Thyroid gland (tissue), 4 donors: ENCODE data around the gene ORM1. TPM values are rescaled to one million over a fixed set of nuclear protein-coding genes. Genes with fewer than 3 reads are reported as not detected.

Experiments
- DNase-seq, 2 donors: peaks; one replicate each; pipeline ENCODE4 v3.0.0-alpha.2; 2019
- H3K27ac ChIP-seq, 3 donors: fragments of 200-600 bp; sonication (generic); 1 replicate in 2 of 3; 2 replicates in 1 of 3; pipeline ENCODE4 v1.5.1; 2016 to 2019; ENCODE audit warnings: mild to moderate bottlenecking in 1 of 3, moderate library complexity in 1 of 3
- H3K27me3 ChIP-seq: fragments of 200-600 bp; sonication (generic); one replicate; pipeline ENCODE4 v1.5.1; 2019
- H3K36me3 ChIP-seq, 2 donors: fragments of 200-600 bp; sonication (generic); one replicate each; pipeline ENCODE4 v1.5.1; 2016 to 2019
- H3K4me1 ChIP-seq, 2 donors: fragments of 200-600 bp; sonication (generic); one replicate each; pipeline ENCODE4 v1.5.1; 2017 to 2019
- H3K4me3 ChIP-seq, 3 donors: fragments of 200-600 bp; sonication (generic); replicated peaks in 1 of 3; 1 replicate in 2 of 3; 2 replicates in 1 of 3; pipeline ENCODE4 v1.5.1; 2016; ENCODE audit warnings: mild to moderate bottlenecking in 1 of 3
- H3K9me3 ChIP-seq: fragments of 200-600 bp; sonication (generic); one replicate; pipeline ENCODE4 v1.5.1; 2017
- POLR2A ChIP-seq, 2 donors: fragments of 450-650 bp; IDR thresholded peaks; one replicate each; pipeline ENCODE4 v1.6.1; 2017; ENCODE audit warnings: antibody characterized with exemption in 2 of 2, mild to moderate bottlenecking in 2 of 2, moderate library complexity in 1 of 2
- WGBS, 2 donors: methylation state at CpG; one replicate each; pipeline ENCODE4 v1.1.5; 2017; 5-methylcytosine and 5-hydroxymethylcytosine counted together
- intact Hi-C: fragments of 100-400 bp; cut with DNase I; formaldehyde crosslinking; loops from one replicate; pipeline ENCODE4 v1.15.1; 2023
- total RNA-seq, 4 donors: library from RNA; depleted of rRNA; stranded (reverse); fragments of >200 nt; gene quantifications; one replicate each; pipeline ENCODE4 v1.2.3, GENCODE V29; 2016
- TF ChIP-seq, protein P1 (sequence below), 6 experiments: fragments of 200-600 bp in 3 of 6; fragments of 450-650 bp in 3 of 6; sonication (generic) in 3 of 6; IDR thresholded peaks; one replicate each; pipeline ENCODE4 v1.5.1; 2016 to 2019; ENCODE audit warnings: antibody characterized with exemption in 6 of 6, mild to moderate bottlenecking in 2 of 6, inconsistent platforms in 1 of 6, moderate library complexity in 1 of 6

ORM1 gene
- total RNA-seq, 4 donors from 2014 or later, result not detected

- no peak for TF ChIP-seq POLR2A (IDR thresholded peaks at IDR 0.05)
- TF ChIP-seq, protein P1, sequence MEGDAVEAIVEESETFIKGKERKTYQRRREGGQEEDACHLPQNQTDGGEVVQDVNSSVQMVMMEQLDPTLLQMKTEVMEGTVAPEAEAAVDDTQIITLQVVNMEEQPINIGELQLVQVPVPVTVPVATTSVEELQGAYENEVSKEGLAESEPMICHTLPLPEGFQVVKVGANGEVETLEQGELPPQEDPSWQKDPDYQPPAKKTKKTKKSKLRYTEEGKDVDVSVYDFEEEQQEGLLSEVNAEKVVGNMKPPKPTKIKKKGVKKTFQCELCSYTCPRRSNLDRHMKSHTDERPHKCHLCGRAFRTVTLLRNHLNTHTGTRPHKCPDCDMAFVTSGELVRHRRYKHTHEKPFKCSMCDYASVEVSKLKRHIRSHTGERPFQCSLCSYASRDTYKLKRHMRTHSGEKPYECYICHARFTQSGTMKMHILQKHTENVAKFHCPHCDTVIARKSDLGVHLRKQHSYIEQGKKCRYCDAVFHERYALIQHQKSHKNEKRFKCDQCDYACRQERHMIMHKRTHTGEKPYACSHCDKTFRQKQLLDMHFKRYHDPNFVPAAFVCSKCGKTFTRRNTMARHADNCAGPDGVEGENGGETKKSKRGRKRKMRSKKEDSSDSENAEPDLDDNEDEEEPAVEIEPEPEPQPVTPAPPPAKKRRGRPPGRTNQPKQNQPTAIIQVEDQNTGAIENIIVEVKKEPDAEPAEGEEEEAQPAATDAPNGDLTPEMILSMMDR (IDR thresholded peaks at IDR 0.05), result no peak
- H3K9me3 ChIP-seq, result no peaks in the 10 kb centered on the region
- H3K4me1 ChIP-seq, result peaks cover 0 to 12% of the 10 kb centered on the region in 2 donors
- DNase-seq, result no peak
- H3K27me3 ChIP-seq, result no peaks in the 10 kb centered on the region
- H3K27ac ChIP-seq, result no peak overlapping the region
- H3K4me3 ChIP-seq, result no peak overlapping the region
- intact Hi-C loops, result no loop called here
- H3K36me3 ChIP-seq, result peaks cover 18 to 58% of the 10 kb centered on the region in 2 donors
- 87 to 93% methylated on average over 4 of the region's 4 CpGs for WGBS, 2 donors
Measured at GRCh38 chr9:114351932-114352331, 29.0 kb downstream of the ORM1 start.

DNA sequence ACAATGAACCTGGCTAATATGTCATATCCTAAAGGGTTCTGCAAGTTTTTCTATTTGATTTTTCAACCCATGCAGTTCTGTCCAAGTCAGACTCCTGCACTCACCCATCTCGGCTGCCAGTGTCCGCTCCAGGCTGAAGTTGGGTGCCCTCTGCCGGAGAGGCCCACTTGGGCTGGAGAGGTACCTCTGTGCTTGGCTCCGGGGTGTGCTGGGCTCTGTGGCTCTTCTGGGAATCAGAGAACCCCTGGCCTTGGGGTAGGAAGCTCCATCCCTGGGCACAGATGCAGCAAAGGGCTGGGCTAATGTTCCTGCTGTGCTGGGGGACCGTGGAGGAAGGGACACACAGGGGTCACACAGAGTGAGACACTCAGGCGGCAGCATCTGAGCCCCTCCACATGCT lies 32.9 kb downstream of the ORM1 start:
- H3K36me3 ChIP-seq, result peaks cover 31 to 64% of the 10 kb centered on the region in 2 donors
- DNase-seq, result no peak
- H3K9me3 ChIP-seq, result no peaks in the 10 kb centered on the region
- TF ChIP-seq, protein P1 (IDR thresholded peaks at IDR 0.05), result no peak
- no peak for TF ChIP-seq POLR2A (IDR thresholded peaks at IDR 0.05)
- H3K4me3 ChIP-seq, result no peak overlapping the region
- 92 to 96% methylated on average over 6 of the region's 6 CpGs for WGBS, 2 donors
- H3K27ac ChIP-seq, result no peak overlapping the region
- no peaks in the 10 kb centered on the region for H3K27me3 ChIP-seq
- H3K4me1 ChIP-seq, result no peaks in the 10 kb centered on the region
- intact Hi-C loops, result no loop called here

DNA sequence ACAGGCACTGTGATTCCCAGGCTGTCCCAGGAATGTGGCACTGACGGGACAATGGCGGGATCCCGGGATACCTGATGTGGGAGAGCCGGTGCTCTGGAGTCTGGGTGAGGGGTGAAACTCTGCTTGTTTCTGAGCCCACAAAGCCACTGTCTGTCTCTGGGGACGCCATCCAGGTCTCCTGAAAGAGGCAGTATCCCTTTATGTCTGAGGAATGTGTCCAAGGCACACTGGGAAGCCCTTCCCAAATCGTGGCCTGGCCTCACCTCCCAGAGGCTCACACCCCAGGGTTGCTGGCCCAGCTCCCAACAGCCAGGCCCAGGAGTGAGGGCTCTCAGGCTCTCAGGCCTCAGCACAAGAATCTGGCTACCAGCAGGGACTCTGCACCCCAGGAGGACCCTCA lies 33.9 kb downstream of the ORM1 start:
- Histone ChIP-seq H3K4me3 (no peak overlapping the region), H3K36me3 (peaks cover 41 to 72% of the 10 kb centered on the region in 2 donors), H3K27me3 (no peaks in the 10 kb centered on the region), H3K27ac (no peak overlapping the region), H3K9me3 (no peaks in the 10 kb centered on the region), H3K4me1 (no peaks in the 10 kb centered on the region)
- DNase-seq, result no peak
- intact Hi-C loops, result no loop called here
- TF ChIP-seq, protein P1 (IDR thresholded peaks at IDR 0.05), result no peak
- no peak for TF ChIP-seq POLR2A (IDR thresholded peaks at IDR 0.05)
- WGBS, 2 donors, result 86 to 100% methylated on average over 5 to 6 of the region's 6 CpGs

DNA sequence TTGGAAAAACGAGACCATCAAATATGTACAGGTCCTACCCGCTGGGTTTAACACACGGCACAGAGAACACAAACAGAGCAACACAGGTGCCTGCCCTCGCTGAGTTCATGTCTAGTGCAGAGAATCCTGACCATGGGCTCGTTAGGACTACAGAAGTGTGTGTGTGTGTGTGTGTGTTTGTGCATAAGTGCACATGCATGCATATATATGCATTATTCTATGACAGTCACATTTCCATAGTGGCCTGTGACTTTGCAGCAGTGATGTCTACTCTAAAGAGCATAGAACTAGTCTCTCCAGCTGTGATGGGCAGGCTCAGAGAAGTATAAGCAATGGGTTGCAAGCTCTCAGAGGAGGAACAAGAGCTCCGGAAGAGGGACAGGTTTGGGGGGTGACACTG lies 34.5 kb downstream of the ORM1 start:
- Histone ChIP-seq H3K36me3 (peaks cover 46 to 78% of the 10 kb centered on the region in 2 donors), H3K4me3 (no peak overlapping the region), H3K4me1 (no peaks in the 10 kb centered on the region), H3K27me3 (no peaks in the 10 kb centered on the region), H3K27ac (no peak overlapping the region), H3K9me3 (no peaks in the 10 kb centered on the region)
- intact Hi-C loops, result no loop called here
- TF ChIP-seq, protein P1 (IDR thresholded peaks at IDR 0.05), result no peak
- no peak for TF ChIP-seq POLR2A (IDR thresholded peaks at IDR 0.05)
- no peak for DNase-seq
- WGBS, 2 donors, result 86 to 95% methylated on average over 6 of the region's 6 CpGs

GRCh38 chr9:114357911-114358328 lies 35.0 kb downstream of the ORM1 start:
- no peaks in the 10 kb centered on the region for H3K27me3 ChIP-seq
- TF ChIP-seq, protein P1 (IDR thresholded peaks at IDR 0.05), result no peak
- TF ChIP-seq POLR2A (IDR thresholded peaks at IDR 0.05), result no peak
- H3K27ac ChIP-seq, result no peak overlapping the region
- no peak overlapping the region for H3K4me3 ChIP-seq
- peaks cover 47 to 82% of the 10 kb centered on the region in 2 donors for H3K36me3 ChIP-seq
- WGBS, 2 donors, result 83 to 96% methylated on average over 6 to 9 of the region's 9 CpGs
- H3K4me1 ChIP-seq, result no peaks in the 10 kb centered on the region
- no peaks in the 10 kb centered on the region for H3K9me3 ChIP-seq
- intact Hi-C loops, result no loop called here
- no peak for DNase-seq
